OCI-LY1 (cell line): ENCODE results near the gene PRKAR2A.

ENCODE experiments used
- CTCF ChIP-seq: fragments of 200-600 bp; sonication (generic), shearing (Covaris generic); IDR thresholded peaks from 2 replicates; pipeline ENCODE4 v1.5.1; 2017; ENCODE audit warnings: mild to moderate bottlenecking, antibody characterized with exemption, low read length, moderate library complexity, mixed read lengths
- EZH2 ChIP-seq: fragments of 200-600 bp; sonication (generic), shearing (Covaris generic); IDR thresholded peaks from 2 replicates; pipeline ENCODE4 v1.8.0; 2017; ENCODE audit warnings: borderline replicate concordance, mixed run types, mild to moderate bottlenecking, antibody characterized with exemption, low read length, moderate library complexity, mixed read lengths

DNA sequence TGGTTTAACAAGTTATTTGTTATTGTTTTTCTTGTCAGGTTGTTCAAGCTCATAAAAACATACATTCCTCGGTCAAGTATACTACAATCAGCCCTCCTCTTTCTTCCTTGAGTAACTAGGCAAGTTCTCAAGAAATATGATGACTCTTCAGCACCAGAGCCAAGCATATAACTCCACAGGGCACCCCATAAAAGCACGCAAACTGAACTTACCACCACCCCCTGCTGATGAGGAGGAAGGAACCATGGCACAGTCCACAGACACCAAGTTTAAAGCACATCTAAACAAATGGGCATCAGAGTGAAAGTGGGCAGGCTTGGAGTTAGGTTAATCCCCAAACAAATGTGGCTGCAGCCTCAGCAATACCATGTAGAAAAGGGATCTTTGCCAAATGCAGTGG is 135.9 kb downstream of the PRKAR2A start:
- TF ChIP-seq EZH2 = no peak
- no peak for TF ChIP-seq CTCF
